Measurements from ENCODE around the gene ATP11A.
A peak's percentile ranks its signal among the peaks of the same experiment; 100 is the strongest.
"Not testable (repeated sequence)": the region's sequence is repeated elsewhere in the genome, so short reads cannot be mapped to it uniquely, and the experiment has no call there.

The ATP11A gene

DNA sequence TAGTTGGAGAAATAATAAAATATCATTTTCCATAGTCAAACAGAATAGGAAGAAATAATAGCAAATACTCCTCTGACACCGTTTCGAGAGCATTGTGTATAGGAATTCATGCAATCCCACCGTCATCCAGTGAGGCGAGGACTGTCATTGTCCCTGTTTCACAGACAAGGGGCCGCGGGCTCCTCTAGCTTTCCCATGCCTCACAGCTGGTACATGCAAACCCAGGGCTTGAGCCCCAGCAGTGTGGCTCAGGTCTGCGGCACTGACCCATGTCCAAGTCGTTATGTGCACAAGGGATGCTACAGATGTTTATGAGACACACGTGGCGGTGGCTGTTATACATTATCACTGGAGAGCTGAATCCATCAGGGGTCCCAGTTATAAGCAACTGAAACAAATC is 18.5 kb upstream of the ATP11A start:
- no peak for DNase-seq

DNA sequence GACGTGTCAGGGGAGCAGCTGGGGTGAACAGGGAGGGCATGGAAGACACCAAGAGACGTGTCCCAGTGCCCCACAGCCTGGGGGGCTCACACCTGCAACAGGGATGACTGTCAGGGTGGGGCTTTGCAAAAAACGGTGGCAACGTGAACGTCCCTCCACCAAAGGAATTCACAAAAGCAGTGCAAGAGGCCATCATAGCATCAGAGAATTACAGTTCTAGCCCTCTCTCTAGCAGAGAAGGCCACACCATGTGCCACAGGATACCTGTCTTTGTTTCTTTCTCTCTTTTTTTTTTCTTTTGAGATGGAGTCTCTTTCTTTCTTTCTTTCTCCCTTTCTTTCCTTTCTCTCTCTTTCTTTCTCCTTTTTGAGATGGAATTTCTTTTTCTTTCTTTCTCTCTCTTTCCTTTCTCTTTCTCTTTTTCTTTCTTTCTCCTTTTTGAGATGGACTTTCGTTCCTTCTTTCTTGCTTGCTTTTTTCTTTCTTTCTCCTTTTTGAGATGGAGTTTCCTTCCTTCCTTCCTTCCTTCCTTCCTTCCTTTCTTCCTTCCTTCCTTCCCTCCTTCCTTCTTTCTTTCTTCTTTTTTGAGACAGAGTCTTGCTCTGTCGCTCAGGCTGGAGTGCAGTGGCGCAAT is 17.1 kb upstream of the ATP11A start:
- no peak for DNase-seq

DNA sequence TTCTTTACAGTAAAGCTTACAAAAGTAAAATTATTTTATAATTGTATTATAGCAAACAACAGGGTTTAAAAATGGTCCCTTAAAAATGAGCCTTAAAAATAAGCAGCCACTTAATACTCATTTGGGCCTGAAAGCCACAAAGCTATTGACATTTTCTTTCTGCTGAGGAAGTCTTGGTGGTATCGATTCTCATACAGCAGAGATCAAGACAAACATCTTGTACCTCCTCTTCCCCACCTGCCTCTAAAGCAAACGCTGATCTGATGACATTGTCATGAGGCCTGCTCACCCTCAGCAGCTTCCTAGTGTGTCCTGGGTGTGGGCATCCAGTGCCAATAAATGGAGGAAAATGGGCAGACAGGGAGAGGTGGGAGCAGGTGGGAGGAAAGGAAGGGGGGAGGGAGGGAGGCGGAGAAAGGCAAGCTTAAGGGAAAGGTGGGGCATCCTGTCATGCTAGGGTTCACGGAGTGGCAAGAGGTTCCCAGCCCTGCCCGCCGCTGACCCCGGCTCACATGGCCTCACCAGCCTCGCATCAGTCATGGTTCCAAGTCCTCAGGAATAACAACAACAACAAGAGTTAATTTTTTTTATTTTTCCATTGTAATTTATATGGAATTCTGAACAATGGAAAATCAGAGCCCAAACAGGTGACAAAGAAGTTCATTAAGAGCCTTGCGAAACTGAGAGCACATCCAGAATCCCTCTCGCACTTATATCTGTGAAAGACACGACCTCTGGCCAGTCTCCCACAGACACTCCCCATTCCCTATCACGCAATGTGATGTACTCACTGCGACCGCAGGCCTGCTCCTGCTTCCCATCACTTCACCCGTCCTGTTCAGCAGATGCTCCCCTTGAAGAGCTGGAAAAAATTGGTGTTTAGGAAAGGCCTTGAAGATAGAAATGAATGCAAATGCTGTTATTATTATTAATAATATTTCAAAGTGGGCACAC is 15.1 kb upstream of the ATP11A start:
- DNase-seq, result no peak

DNA sequence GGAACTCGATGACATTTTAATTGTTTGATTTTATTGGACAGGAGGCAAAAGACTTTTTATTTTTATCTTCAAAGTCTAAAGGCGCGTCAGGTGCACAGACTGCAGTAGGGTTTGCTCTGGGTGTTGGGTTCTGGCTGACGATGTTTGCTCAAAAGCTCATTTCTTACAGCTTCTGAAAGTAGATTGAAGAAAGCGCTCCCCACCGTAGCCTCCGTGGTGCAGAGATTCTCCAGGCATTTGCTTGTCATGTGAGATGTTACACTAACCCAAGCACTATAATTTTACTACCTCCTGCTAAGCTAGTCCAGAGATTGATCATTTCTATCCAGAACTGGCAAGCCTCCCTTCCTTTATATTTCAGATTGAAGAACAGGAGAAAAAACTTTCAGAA is 14.5 kb upstream of the ATP11A start:
- DNase-seq, result no peak

DNA sequence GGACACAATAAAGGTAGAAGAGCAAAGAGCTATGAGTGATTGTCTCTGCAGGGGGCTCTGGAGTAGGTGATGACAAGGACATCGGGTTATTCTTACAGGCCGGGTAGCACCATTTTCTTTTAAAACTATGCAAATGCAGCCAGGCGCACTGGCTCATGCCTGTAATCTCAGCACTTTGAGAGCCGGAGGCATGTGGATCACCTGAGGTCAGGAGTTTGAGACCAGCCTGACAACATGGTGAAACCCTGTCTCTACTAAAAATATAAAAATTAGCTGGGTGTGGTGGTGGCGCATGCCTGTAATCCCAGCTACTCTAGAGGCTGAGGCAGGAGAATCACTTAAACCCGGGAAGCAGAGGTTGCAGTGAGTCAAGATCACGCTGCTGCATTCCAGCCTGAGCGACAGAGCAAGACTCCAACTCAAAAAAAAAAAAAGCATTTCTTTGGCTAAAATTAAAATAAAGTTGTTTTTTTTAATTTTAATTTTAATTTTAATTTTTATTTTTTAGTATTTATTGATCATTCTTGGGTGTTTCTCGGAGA is 12.3 kb upstream of the ATP11A start:
- not testable (repeated sequence) for DNase-seq

DNA sequence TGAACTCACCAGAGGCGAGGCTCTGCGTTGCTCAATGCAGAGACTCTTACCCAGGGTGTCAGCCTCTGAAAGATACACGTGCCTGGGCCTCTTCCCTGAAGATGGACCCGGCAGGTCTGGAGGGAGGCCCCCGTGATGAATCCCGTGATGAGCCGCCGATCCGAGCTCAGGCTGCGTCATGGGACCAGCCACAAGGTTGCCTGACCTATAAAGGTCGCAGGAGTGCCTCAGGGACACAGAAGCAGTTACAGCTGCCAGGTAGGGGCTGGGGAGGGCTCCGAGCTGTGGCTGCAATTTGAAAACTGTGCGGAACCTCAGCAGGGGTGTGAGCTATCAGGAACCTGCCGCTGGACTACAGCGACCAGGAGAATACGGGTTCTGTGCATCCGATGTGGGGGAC is 10.5 kb upstream of the ATP11A start:
- DNase-seq, result no peak

DNA sequence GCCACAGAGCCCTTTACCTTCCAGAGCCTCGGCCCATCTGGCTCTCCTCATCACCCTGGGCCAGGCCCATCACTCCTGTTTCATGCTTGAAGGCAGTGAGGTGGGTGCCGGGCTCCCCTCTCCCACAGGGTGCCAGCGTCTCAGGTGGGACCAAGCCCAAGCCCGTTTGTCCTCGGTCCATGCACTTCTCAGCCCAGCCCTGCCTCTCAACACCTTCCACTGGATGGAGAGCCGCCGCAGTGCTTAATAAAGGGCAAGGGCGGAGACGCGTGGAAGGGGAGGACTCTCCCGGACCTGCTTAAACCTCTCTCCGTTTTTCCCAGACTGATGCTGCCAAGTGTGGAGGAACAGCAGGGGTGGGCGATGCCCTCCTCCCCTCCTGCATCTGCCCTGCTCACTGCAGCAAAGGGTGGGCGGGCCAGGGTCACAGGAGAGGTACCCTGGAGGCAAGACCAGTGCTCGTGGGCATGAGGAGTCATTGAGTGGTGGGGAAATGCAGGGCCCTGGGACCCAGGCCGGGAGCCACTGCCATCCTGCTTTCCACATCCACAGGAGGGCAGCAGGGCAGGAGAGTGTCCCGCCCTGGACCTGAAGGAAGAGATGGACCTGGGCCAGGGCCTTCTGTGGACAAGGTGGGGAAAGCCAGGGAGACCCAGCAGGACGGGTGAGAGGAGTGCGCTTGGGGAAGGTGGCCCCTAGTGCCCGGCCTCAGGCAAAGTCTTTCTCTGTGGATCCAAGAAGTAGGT is 9.7 kb upstream of the ATP11A start:
- DNase-seq, result no peak

DNA sequence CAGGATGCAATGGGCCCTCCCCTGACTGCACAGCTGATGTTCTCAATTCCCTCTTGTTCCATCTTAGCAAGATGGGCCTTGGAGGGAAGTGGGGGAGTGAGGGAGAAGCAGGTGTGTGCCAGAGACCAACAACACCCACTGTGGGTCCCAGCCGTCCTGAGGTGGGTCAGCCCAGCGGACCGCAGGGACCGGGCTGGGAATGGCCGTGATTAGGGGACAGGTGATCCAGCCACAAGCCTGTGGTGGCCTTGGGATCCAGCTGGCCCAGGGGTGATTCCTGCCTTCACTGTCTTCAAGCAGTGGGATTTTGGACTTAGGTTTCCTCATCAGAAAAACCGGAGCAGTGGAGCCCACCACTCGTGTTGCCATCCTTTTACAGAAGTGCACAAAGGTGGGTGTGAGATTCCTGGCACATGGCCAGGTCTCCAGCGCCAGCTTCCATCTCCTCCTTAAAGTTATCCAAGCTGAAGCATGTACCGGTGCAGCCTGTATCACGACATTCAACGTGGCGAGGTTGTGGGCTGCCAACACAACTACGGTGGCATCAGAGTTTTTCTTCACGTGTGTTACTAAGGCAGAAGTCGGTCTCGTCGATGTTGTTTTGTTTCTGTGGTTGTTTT is 9.0 kb upstream of the ATP11A start:
- no peak for DNase-seq

DNA sequence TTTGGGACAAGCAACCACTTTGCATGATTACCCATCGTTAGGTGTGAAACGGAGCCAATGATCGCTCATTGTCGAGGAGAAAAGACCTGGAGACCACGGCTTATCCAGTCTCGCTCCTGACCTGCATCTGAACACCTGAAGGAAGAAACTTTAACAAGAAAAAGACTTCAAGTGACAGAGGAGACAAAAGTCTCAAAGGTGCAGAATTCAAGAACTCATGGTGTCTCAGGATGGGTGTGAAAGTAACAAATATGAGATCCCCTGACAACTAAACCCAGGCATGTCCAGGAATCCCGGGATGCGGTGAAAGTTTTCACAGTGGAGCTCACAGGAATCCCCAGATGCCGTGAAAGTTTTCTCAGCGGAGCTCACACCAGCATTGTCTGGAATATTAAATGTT is 6.3 kb upstream of the ATP11A start:
- no peak for DNase-seq

DNA sequence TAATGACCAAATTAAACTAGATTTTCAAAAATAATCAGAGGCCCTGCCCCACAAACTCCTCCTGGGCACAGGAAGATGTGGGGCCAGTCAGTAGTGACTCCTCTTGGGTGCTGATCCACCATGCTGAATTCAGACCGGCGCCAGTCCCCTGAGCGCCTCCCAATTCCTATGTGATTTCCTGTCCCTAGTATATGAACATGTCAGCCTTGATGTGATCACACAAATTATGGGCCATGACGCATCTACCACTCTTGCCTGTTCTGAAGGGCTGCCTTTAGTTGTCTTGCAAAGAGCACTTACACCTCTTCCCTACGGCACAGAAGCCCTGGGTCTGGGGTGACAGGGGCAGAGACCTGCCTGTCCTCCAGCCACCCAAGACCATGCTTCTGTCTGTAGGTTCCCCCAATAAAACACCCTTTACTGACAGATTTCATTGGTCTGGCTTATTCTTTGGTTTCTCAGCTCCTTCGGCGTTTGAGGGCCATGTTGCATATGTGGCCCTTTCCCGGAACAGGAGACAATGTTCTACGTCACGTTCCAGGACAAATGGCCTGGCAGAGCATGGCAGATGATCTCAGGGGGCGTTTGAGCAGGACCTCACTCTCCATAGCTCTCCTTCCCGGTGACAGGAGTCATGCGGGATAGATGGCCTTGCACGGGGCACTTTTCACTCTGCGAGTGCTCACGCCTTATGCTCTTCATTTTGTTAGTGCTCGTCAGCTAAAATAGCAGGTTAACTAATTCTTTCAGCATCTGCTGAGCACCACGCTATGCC is 5.6 kb upstream of the ATP11A start:
- no peak for DNase-seq

DNA sequence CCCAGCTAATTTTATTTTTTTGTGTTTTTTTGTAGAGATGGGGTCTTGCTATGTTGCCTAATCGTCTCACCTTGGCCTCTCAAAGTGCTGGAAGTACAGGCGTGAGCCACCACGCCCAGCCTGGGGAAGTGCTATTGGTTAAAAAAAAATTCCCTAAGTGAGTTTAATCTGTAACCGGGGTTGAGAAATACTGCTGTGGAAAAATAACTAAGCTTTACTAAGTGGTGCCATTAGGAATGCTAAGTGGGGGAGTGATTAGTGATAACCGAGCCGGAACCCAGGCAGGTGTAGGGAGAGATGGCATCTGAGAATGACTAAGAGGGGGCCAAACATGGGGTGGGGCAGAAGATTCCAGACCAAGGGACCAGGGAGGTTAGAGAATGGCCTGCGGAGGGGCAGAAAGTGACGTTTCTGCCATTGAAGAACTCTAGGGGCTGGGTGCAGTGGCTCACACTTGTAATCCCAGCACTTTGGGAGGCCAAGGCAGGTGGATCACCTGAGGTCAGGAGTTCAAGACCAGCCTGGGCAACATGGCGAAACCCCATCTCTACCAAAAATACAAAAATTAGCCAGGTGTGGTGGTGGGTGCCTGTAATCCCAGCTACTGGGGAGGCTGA is 4.5 kb upstream of the ATP11A start:
- not testable (repeated sequence) for DNase-seq

DNA sequence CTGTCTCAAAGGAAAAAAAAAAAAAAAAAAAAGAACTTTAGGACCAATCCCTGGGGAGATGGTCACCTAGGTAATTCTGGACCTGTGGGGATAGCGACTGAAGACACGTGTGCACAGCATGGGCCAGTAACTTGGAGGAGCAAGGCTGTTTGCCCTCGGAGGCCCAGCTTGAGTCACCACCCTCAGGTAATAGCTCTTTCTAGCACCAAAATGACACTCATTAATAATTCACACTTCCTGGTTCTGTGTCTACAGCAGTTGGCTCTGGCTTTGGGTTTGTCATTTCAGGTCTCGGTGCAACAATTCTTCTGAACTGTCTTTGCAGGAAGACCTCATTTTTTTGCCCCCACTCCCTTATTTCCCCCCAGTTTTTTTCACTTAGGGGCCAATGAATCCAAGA is 3.9 kb upstream of the ATP11A start:
- no peak for DNase-seq

DNA sequence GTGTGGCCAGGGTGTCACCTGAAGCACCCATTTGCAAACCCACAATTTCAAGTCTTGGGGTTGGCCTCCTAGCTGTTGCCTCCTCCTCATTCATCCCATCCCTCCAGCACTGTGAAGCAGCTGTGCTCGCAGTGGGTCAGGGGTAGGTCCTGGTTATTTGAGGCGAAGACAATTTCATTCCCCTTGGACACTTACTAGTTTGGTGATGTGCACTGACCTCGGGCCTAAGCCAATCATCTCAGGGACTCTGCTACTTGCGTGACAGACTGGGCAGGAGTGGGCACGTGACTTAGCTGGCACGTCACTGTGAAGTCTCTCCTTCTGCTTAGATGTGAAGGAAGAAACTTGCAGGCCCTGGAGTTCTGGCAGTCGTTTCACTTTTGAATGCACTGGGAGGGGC is 3.5 kb upstream of the ATP11A start:
- DNase-seq, result no peak

DNA sequence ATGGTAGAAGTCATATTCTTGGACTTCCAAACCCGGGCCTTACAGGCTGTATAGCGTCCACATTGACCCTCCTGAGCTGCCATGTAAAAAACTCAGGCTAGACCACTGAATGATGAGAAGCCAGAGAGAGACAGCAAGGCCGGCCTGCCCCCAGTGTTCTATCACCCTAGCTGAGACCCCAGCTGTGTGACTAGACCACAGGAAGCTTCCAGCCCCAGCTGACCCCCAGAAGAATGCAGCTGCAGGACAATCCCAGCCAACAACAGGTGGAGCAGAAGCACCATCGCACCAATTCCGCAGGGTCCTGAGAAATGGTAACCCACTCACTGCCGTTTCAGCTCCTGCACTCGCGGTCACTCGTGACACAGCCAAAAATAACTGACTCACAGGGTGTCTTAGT is 2.9 kb upstream of the ATP11A start:
- no peak for DNase-seq

DNA sequence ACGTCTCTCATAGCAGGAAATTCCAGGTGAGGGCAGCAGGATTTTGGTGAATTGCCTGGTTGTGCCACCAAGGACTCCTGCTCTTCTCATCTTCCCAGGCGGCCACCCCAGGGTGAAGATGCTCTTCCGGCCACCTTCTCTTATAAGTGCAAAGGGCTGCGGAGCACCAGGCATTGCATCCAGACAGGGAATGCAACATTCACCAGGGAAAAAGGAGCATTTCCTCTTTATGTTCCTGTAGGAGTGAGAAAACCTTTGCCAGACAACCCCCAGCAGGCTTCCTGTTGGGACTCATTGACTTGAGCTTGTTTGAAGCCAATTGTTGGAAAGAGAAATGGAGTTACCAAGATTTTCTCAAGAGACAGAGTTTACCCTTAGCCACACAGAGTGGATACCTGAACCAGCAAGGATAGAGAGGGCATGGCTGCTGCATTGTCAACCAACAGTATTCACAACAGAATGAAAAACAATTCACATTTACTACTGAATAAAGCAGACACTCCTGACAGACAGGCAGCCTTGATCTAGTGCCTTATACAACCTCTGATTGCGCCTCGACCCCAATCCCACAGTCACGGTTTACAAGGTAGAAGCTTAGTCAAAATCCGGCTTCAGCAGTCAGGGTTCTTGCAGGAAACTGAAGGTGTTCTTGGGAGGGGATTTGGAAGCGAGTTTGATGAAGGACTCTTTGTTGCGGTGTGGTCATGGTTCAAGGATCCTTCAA is 1.8 kb upstream of the ATP11A start:
- no peak for DNase-seq

DNA sequence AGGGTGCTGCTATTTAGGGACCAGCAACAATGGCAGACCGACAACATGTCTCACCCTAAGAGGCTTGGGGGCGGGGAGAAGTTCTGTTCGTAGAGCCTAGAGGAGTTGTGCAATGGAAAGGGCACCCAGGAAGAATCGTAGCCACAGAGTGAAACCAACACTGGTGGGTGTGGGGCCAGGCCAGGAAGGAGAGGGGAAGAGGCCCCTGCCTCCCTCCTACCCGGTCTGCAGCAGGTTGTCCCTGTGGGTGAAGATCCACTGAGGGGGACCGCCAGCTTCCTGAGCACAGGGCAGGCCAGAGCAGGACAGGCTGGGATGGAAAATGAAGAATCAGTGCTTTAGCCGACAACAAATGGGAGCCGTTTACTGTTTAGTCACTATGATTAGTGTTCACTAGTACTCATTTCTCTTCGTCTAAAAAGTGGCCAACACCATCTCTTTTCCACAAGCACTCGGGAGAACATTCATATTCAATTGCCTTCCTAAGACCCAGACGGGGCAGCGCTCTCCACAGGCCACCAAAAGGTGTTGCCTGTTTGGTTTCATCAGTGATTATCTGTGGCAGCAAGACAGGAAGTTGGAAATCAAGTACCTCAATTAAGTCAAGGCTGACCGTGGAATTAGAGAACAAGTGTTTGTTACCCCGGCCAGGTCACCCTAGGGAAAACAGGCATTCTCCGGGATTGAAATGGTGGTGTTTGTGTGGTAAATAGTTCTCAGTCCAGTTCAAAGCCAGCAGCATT is 1.1 kb upstream of the ATP11A start:
- DNase-seq, result peak; percentile 42

DNA sequence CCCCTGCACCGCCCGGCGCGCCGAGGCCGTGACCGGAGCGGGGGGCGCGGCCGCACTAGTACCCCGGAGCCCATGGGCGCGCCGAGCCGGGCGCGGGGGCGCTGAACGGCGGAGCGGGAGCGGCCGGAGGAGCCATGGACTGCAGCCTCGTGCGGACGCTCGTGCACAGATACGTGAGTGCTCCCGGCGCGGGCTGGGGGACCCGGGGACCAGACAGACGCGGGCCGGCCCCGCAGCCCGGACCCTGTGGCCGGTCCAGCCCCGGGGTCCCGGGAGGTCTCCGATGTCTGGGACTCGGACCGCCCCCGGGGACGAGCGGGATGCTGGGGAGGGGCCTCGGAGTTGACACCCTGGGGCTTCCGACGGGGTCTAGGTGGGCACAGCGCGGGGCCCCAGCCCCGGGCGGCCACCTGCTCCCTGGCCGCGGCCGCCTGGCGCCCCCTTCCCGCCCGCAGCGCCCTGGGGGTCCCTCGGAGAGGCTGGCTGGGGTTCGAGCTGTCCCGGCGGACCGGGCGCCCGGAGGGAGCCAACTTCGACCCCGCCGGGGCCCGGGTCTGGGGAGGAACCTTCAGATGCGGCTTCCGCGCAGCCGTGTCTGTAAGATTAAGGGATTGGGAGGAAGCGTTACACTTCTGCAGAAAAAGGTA is 568 bp downstream of the ATP11A start:
- DNase-seq, result no peak

DNA sequence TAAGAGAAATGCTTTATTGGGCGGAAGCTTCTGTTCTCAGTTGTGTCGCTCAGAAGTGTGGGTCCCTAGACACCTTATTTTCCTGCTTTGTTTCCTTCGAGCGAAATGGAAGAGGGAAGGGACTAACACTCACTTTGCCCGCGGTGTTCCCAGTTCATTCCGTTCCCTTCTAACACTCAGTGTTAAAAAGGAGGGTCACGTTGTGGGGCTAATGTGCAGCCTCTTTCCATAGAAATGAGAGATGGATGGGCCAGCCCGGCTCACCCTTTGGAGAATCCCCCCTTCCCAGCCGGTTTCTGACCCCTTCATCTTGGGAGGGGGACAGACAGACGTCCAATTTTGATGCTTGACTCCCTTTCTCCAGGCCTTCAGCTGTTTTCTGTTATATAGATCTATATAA is 2.3 kb downstream of the ATP11A start:
- no peak for DNase-seq

DNA sequence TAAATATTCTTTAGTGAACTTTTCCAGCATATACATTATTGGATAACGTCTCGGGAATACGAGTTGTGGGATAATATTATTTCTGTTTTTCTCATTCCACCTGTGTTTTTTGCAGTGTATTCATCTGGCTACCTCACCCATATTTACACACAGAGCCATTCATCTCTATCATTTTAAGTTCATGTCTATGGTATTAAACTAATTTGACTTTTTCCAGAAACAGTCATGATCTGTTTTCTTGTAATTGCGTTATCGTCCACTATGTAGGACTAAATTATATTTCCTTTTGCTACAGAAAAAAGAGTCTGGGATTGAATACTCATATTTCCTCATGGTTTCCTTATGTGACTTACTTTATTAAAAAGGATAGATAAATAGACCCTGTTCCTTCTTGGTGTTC is 2.7 kb downstream of the ATP11A start:
- no peak for DNase-seq
